Right atrium auricular region (tissue), 2 donors: ENCODE data around the gene EGLN3. TPM values are rescaled to one million over a fixed set of nuclear protein-coding genes. Genes with fewer than 3 reads are reported as not detected.

ENCODE experiments used
- DNase-seq: peaks from one replicate; pipeline ENCODE4 v3.0.0-alpha.2; 2019; ENCODE audit warnings: low spot score
- H3K27ac ChIP-seq, 2 donors: fragments of 200-600 bp; sonication (generic); 1 replicate in 1 of 2; 2 replicates in 1 of 2; pipeline ENCODE4 v1.5.1; 2016 to 2019
- H3K27me3 ChIP-seq, 2 donors: fragments of 200-600 bp; sonication (generic); one replicate each; pipeline versions ENCODE4 v1.5.1 to v1.6.0; 2017 to 2019
- H3K36me3 ChIP-seq: fragments of 200-600 bp; sonication (generic); one replicate; pipeline ENCODE4 v1.5.1; 2016
- H3K4me1 ChIP-seq, 2 donors: fragments of 200-600 bp; sonication (generic); one replicate each; pipeline versions ENCODE4 v1.5.1 to v1.6.0; 2017 to 2019
- H3K4me3 ChIP-seq, 2 donors: fragments of 200-600 bp; sonication (generic); 1 replicate in 1 of 2; 2 replicates in 1 of 2; pipeline ENCODE4 v1.5.1; 2017 to 2019; ENCODE audit warnings: mild to moderate bottlenecking in 1 of 2, moderate library complexity in 1 of 2
- H3K9me3 ChIP-seq, 2 donors: fragments of 200-600 bp; sonication (generic); one replicate each; pipeline ENCODE4 v1.5.1; 2019
- total RNA-seq, 2 donors: library from RNA; depleted of rRNA; stranded (reverse); fragments of >200 nt; gene quantifications; one replicate each; pipeline ENCODE4 v1.1.0, GENCODE V29; 2016
- TF ChIP-seq, protein P1 (sequence below), 2 donors: fragments of 200-600 bp; sonication (generic); IDR thresholded peaks; one replicate each; pipeline ENCODE4 v1.5.1; 2019; ENCODE audit warnings: antibody characterized with exemption in 2 of 2

The EGLN3 gene
- total RNA-seq, 2 donors from 2014 or later: 35.5 to 122 TPM

DNA sequence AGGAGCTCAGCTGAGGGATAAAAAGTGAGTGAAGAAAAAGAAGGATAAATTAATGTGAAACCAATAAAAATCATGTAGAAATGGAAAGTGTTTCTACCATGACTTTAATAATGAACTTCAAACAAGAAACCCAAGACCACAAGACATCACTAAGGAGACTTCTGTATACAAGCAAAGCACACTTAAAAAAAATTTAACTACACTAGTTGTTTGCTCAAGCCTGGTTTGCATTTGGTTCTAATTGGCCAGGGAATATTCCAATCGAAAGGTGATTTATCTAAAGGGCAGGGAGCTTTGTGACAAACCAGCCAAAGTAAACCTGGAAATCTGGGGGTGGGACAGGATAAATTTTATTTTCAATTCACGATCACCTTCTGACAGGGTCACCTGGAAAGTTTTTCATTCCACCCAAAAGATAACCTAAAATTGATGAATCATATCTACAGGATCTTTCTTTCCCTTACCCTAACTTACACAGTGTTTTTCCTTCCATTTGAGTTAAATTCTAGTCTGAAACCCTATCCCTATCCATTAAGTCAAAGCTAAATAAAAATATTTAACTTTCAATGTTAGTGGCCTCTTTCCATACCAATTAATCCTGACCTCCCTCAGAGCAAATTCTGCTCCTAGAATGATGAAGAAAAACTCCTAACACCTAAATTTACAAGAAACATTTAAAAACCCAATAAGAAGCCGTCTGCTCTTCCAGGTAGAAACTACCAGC is 2.6 kb downstream of the EGLN3 start:
- no peaks in the 10 kb centered on the region for H3K27me3 ChIP-seq
- H3K9me3 ChIP-seq: no peaks in the 10 kb centered on the region
- peak overlapping the region; percentile 63 to 70 for H3K4me3 ChIP-seq
- no peak for DNase-seq
- H3K27ac ChIP-seq: peak overlapping the region; percentile 77 to 86
- no peaks in the 10 kb centered on the region for H3K36me3 ChIP-seq
- TF ChIP-seq, protein P1, sequence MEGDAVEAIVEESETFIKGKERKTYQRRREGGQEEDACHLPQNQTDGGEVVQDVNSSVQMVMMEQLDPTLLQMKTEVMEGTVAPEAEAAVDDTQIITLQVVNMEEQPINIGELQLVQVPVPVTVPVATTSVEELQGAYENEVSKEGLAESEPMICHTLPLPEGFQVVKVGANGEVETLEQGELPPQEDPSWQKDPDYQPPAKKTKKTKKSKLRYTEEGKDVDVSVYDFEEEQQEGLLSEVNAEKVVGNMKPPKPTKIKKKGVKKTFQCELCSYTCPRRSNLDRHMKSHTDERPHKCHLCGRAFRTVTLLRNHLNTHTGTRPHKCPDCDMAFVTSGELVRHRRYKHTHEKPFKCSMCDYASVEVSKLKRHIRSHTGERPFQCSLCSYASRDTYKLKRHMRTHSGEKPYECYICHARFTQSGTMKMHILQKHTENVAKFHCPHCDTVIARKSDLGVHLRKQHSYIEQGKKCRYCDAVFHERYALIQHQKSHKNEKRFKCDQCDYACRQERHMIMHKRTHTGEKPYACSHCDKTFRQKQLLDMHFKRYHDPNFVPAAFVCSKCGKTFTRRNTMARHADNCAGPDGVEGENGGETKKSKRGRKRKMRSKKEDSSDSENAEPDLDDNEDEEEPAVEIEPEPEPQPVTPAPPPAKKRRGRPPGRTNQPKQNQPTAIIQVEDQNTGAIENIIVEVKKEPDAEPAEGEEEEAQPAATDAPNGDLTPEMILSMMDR (IDR thresholded peaks at IDR 0.05): no peak
- H3K4me1 ChIP-seq: peaks cover 0 to 30% of the 10 kb centered on the region in 2 donors

DNA sequence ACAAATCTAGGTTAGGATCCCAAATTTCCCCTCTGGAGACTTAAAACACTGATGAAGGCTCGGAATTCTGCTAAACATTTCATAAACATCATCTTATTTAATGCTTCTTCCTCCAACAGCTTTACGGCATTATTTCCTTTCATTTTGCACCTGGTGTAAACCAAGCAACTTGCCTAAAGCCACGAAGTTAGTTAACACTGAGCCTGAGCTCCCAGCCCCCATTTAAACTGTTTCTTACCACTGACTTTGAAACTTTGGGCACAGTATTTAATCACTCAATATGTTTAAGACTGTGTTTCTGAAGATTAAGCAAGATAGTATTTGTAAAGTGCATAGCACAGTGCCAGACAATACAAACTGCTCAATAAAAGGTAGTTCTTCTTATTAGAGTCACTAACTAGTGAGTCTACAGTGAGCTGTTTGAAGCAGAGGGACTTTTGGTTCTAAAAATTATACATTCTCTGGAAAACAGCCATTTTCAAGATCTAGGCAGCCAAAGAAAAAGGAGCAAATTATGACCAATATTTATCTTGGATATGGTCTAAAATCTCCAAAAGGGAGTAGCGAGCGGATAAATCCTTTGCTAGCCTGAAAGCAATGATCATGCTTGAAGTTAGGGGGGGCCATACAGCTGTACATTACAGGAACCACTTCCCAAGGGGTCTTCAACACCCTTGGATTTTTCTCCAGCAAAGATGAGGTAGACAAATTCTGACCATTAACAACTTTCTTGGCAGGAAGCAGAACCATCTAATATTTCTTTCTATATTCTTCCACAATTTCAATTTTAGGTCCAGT is 4.0 kb downstream of the EGLN3 start:
- peak overlapping the region in 1 of 2 donors; percentile 6 for H3K27ac ChIP-seq
- DNase-seq: no peak
- TF ChIP-seq, protein P1 (IDR thresholded peaks at IDR 0.05): no peak
- no peaks in the 10 kb centered on the region for H3K36me3 ChIP-seq
- peak overlapping the region in 1 of 2 donors; percentile 6 for H3K4me3 ChIP-seq
- H3K27me3 ChIP-seq: no peaks in the 10 kb centered on the region
- peaks cover 0 to 33% of the 10 kb centered on the region in 2 donors for H3K4me1 ChIP-seq
- H3K9me3 ChIP-seq: no peaks in the 10 kb centered on the region

DNA sequence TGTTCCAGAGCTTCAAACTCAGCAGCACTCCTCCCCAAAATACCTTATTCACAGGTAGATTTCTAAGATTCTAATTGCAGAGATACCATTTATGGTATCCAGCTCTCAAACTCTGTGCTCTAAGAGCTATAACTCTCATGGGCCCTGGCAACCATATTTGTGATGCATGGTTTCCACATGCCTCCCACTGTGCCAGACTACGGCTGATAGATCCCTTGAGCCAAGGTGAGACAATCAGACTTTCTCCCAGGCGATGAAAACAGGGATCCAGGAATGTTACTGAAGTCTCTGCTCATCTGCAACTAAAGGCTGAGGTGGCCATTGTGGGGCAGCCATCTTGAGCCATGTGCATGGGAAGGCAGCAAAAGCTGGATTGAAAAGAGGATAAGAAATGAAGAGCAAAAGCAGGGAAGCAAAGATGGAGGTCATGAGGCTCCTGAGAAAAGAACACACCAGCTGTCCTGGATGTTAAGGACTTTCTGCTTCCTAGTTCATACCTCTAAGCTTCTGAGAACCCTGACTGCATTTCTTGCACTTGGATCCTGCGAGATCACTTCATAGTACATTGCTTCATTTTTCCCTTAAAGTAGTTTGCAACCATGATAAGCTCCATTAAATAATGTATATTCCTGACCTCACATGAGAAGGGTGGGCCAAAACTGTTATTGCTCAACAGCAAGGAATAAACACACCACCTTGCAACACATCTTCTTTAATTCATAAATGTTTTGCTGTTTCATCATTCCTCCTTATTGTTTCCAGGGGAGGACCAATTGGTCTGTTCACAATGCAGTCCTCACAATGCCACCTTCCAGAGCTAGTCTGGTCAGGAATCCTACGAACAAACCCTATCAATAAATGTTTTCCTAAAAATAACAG is 5.4 kb downstream of the EGLN3 start:
- TF ChIP-seq, protein P1 (IDR thresholded peaks at IDR 0.05): no peak
- Histone ChIP-seq H3K9me3 (no peaks in the 10 kb centered on the region), H3K4me3 (no peak overlapping the region), H3K27ac (no peak overlapping the region), H3K27me3 (no peaks in the 10 kb centered on the region), H3K36me3 (no peaks in the 10 kb centered on the region), H3K4me1 (peaks cover 0 to 39% of the 10 kb centered on the region in 2 donors)
- DNase-seq: no peak

DNA sequence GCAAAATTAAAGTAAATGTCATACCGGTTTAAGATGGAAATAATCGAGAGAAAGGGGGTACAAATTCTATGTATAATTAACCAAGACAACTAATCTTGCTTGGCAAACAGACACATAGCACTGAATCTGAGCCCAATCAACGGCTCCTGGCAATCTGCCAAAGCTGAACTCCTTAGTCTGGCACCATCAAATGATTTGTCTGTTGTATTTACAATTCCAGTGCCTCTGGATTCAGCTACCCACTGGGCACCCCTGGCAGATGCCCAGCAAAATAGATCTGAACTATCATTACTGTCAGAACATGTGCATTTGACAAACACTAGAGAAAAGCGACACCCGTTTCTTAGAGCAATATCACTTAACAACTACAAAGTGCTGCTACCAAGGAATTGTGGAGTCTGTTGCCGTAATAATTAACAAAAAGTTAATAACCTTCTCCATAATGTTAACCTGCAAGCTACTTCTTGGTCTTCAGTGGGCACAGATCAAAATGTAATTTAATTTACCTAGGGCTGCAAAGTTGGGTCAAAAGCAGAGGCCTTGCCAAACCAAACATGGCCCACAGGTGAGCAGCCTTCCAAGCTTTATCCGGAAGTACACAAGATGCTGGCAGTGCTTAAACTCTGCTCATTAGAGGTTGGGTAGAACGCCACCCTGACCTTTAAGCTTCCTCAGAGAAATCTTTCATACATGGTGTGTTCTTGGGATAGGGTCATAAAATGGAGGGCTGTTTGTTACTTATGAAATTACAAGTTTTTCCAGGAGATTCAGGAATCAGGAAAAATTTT is 7.6 kb downstream of the EGLN3 start:
- no peaks in the 10 kb centered on the region for H3K9me3 ChIP-seq
- no peak for DNase-seq
- H3K36me3 ChIP-seq: no peaks in the 10 kb centered on the region
- TF ChIP-seq, protein P1 (IDR thresholded peaks at IDR 0.05): no peak
- no peaks in the 10 kb centered on the region for H3K27me3 ChIP-seq
- H3K4me1 ChIP-seq: peaks cover 0 to 52% of the 10 kb centered on the region in 2 donors
- H3K4me3 ChIP-seq: no peak overlapping the region
- H3K27ac ChIP-seq: no peak overlapping the region

DNA sequence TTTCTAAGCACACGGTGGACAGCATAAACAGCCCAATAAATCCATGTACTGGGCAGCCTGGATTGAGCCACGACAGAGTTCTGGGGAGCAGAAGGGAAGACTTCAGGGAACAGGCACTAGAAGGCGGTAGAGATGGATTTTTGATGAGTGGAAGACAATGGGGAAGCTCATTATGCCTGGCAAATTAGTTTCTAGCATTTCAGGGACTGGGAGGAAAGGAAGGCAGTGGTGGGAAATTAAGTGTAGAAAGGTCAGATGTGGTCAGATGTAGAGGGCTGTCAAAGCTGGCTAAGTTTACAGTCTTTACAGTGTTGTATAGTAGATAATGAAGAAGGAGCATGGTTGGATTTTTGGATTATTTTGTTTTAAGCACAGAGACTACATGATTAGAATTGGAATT is 9.2 kb downstream of the EGLN3 start:
- peaks cover 0 to 60% of the 10 kb centered on the region in 2 donors for H3K4me1 ChIP-seq

More for the DNA sequence above, 9.2 kb downstream of the EGLN3 start:
- TF ChIP-seq, protein P1 (IDR thresholded peaks at IDR 0.05): no peak
- H3K9me3 ChIP-seq: no peaks in the 10 kb centered on the region
- no peaks in the 10 kb centered on the region for H3K36me3 ChIP-seq
- no peak overlapping the region for H3K4me3 ChIP-seq
- peak overlapping the region; percentile 82 for H3K27ac ChIP-seq
- no peak for DNase-seq
- H3K27me3 ChIP-seq: no peaks in the 10 kb centered on the region
